Epidermal melanocyte (primary cell): ENCODE data around the gene TNFRSF6B.

Experiments used
- DNase-seq: peaks from one replicate; pipeline ENCODE4 v3.0.0; 2011; ENCODE audit warnings: low spot score; ENCODE audit not compliant: insufficient read length

The TNFRSF6B gene

GRCh38 chr20:63735859-63736718 is 39.6 kb downstream of the TNFRSF6B start, which contains the start of gene LIME1:
TSS of gene LIME1 (plus strand) at chr20:63736664. CDS start at chr20:63737550, 886 bp downstream.
- no peak for DNase-seq

- DNase-seq = no peak
These were observed 40.6 kb downstream of the TNFRSF6B start for GRCh38 chr20:63736893-63737694.

- DNase-seq = no peak
These were observed 41.2 kb downstream of the TNFRSF6B start for GRCh38 chr20:63737695-63737944.

- no peak for DNase-seq
These were observed 41.7 kb downstream of the TNFRSF6B start for GRCh38 chr20:63737945-63738686.

GRCh38 chr20:63738687-63739129 is 42.3 kb downstream of the TNFRSF6B start:
- no peak for DNase-seq

- DNase-seq = peak; percentile 98
These were observed 42.9 kb downstream of the TNFRSF6B start, which contains the start of gene SLC2A4RG for GRCh38 chr20:63739130-63740069. TSS of gene SLC2A4RG (plus strand) at chr20:63739776. CDS start at chr20:63739913, 137 bp downstream.

GRCh38 chr20:63740070-63740626 is 43.7 kb downstream of the TNFRSF6B start:
- peak; percentile 64 for DNase-seq

GRCh38 chr20:63740627-63741353 is 44.3 kb downstream of the TNFRSF6B start:
- peak; percentile 99 for DNase-seq

GRCh38 chr20:63741354-63741675 is 44.9 kb downstream of the TNFRSF6B start:
- no peak for DNase-seq

GRCh38 chr20:63741676-63742380 is 45.4 kb downstream of the TNFRSF6B start:
- no peak for DNase-seq

- DNase-seq = no peak
These were observed 46.1 kb downstream of the TNFRSF6B start for GRCh38 chr20:63742381-63743024.

- DNase-seq = no peak
These were observed 46.9 kb downstream of the TNFRSF6B start for GRCh38 chr20:63743210-63743970.

GRCh38 chr20:63744158-63744557 is 47.7 kb downstream of the TNFRSF6B start:
- no peak for DNase-seq

- DNase-seq = no peak
These were observed 48.3 kb downstream of the TNFRSF6B start for GRCh38 chr20:63744574-63745423.

- no peak for DNase-seq
These were observed 49.0 kb downstream of the TNFRSF6B start for GRCh38 chr20:63745424-63745805.

- DNase-seq = no peak
These were observed 49.7 kb downstream of the TNFRSF6B start for GRCh38 chr20:63745961-63746731.
